ENCODE measurements around the gene VAT1. TPM values are rescaled to one million over a fixed set of nuclear protein-coding genes. Genes with fewer than 3 reads are reported as not detected.

Gene VAT1
- total RNA-seq, 2 donors from 2014 or later: 89.1 to 255 TPM

DNA sequence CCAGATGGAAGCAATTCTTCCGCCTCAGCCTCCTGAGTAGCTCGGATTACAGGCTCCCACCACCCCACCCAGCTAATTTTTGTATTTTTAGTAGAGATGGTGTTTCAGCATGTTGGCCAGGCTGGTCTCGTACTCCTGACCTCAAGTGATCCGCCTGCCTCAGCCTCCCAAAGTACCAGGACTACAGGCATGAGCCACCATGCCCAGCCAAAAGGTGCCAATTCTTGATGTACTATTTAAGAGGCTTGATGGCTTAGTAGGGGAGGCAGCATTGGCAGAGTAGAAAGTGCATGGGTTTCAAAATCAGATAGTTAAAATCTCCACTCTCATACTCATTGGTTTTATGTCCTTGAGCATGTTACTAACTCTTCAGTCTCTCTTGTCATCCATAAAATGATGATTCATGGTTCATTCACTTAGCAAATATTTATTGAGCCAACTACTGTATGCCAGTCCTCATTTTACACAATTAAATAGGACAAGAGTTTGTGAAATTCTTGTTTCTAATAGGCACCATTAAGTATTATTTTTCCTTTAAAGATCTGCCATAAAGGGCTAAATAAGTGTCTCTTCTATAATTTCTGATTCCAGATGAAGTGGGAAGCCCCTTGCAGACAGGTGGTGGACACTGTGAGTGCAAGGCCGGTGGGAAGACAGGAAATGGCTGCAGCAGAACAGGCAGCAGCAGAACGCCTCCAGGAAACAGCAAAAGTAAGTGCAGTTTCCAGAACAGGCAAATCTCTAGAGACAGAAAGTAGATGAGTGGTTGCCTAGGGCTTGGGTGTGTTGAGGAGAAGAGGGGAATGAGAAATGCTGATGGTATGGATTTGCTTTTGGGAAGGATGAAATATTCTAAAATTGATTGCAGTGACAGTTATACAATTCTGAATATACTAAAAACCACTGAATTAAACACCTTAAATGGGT lies 32.2 kb downstream of the VAT1 start:
- Histone ChIP-seq H3K27me3 (replicated peaks; ENCODE audit: insufficient read depth) (no peaks in the 10 kb centered on the region), H3K4me1 (replicated peaks) (peaks cover 12% of the 10 kb centered on the region), H3K36me3 (peaks cover 13 to 29% of the 10 kb centered on the region in 2 donors), H3K9me3 (no peaks in the 10 kb centered on the region), H3K27ac (peak overlapping the region; percentile 50 to 95), H3K4me3 (no peak overlapping the region)
- 76% methylated on average over 6 of the region's 6 CpGs for WGBS
- intact Hi-C loops (cut with DNase I): no loop called here
- TF ChIP-seq POLR2AphosphoS5 (IDR thresholded peaks at IDR 0.05) (peak; percentile 67), POLR2A (IDR thresholded peaks at IDR 0.05) (no peak)
- DNase-seq (ENCODE audit: low spot score): no peak

GRCh38 chr17:42989141-42989540 lies 33.0 kb downstream of the VAT1 start:
- DNase-seq (ENCODE audit: low spot score): no peak
- intact Hi-C loops (cut with DNase I): no loop called here
- Histone ChIP-seq H3K9me3 (no peaks in the 10 kb centered on the region), H3K27me3 (replicated peaks; ENCODE audit: insufficient read depth) (no peaks in the 10 kb centered on the region), H3K4me1 (replicated peaks) (peaks cover 16% of the 10 kb centered on the region), H3K36me3 (peaks cover 13 to 29% of the 10 kb centered on the region in 2 donors), H3K27ac (peak overlapping the region; percentile 50 to 95), H3K4me3 (no peak overlapping the region)
- WGBS: 92% methylated on average over 5 of the region's 5 CpGs
- TF ChIP-seq, protein P1, sequence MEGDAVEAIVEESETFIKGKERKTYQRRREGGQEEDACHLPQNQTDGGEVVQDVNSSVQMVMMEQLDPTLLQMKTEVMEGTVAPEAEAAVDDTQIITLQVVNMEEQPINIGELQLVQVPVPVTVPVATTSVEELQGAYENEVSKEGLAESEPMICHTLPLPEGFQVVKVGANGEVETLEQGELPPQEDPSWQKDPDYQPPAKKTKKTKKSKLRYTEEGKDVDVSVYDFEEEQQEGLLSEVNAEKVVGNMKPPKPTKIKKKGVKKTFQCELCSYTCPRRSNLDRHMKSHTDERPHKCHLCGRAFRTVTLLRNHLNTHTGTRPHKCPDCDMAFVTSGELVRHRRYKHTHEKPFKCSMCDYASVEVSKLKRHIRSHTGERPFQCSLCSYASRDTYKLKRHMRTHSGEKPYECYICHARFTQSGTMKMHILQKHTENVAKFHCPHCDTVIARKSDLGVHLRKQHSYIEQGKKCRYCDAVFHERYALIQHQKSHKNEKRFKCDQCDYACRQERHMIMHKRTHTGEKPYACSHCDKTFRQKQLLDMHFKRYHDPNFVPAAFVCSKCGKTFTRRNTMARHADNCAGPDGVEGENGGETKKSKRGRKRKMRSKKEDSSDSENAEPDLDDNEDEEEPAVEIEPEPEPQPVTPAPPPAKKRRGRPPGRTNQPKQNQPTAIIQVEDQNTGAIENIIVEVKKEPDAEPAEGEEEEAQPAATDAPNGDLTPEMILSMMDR (IDR thresholded peaks at IDR 0.05): no peak
- TF ChIP-seq POLR2AphosphoS5 (IDR thresholded peaks at IDR 0.05) (no peak), POLR2A (IDR thresholded peaks at IDR 0.05) (no peak)

DNA sequence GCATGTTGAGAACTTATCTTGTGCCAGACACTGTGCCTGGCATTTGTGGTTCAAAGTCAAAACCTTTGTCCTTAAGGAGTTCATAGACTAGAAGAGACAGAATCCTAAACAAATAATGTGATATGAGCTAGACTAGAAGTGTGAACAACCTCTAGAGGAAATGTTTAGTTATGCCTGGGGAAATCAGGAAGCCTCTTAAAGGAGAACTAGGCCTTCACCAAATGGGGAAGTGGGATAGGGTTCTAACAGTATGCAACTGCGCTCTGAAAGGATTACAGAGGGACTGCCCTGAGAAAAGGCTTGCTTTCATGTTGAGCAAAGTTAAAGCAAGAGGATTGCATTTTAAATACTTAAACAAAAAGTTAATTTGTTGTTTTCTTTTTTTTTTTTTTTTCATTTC lies 37.0 kb downstream of the VAT1 start:
- 0% methylated on average over 1 of the region's 1 CpG for WGBS
- H3K27ac ChIP-seq: peak overlapping the region; percentile 61 to 95
- peaks cover 0 to 11% of the 10 kb centered on the region in 2 donors for H3K36me3 ChIP-seq

DNA sequence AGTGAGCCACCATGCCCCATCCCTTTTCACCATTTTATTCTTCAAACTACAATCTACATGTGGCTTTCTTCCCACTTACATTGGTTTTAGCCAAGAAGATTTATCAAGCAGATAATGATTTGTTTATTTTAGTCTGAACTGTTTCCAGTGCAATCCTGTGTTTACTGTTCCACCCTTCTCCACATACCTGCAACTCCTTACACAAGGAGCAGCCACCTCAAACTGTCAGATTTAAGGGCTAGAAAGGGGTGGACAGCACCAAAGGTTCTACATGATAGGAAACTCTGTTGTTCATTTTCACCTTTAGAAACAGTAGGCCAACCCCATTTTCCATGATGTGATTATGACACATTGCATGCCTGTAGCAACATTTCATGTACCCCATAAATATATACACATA lies 39.9 kb downstream of the VAT1 start:
- Histone ChIP-seq H3K36me3 (no peaks in the 10 kb centered on the region), H3K4me3 (no peak overlapping the region), H3K27me3 (replicated peaks; ENCODE audit: insufficient read depth) (no peaks in the 10 kb centered on the region), H3K27ac (peak overlapping the region; percentile 88 to 95), H3K4me1 (replicated peaks) (peaks cover 7% of the 10 kb centered on the region), H3K9me3 (no peaks in the 10 kb centered on the region)
- TF ChIP-seq, protein P1 (IDR thresholded peaks at IDR 0.05): no peak
- TF ChIP-seq POLR2AphosphoS5 (IDR thresholded peaks at IDR 0.05): peak; percentile 85
- intact Hi-C loops (cut with DNase I): no loop called here
- DNase-seq (ENCODE audit: low spot score): peak; percentile 53

More for the DNA sequence above, 37.0 kb downstream of the VAT1 start:
- Histone ChIP-seq H3K9me3 (no peaks in the 10 kb centered on the region), H3K4me1 (replicated peaks) (peaks cover 16% of the 10 kb centered on the region), H3K4me3 (no peak overlapping the region), H3K27me3 (replicated peaks; ENCODE audit: insufficient read depth) (no peaks in the 10 kb centered on the region)
- TF ChIP-seq POLR2AphosphoS5 (IDR thresholded peaks at IDR 0.05) (no peak), POLR2A (IDR thresholded peaks at IDR 0.05) (no peak)
- TF ChIP-seq, protein P1 (IDR thresholded peaks at IDR 0.05): no peak
- intact Hi-C loops (cut with DNase I): no loop called here
- DNase-seq (ENCODE audit: low spot score): no peak

- intact Hi-C loops (cut with DNase I): loop anchor here (2.0 kb wide), 1 partner anchor 18 kb away; the partner anchor contains the start of gene RPL27
- Histone ChIP-seq H3K36me3 (no peaks in the 10 kb centered on the region), H3K27me3 (replicated peaks; ENCODE audit: insufficient read depth) (no peaks in the 10 kb centered on the region), H3K4me1 (replicated peaks) (peaks cover 5% of the 10 kb centered on the region), H3K27ac (peak overlapping the region; percentile 88 to 95), H3K9me3 (no peaks in the 10 kb centered on the region), H3K4me3 (peak overlapping the region; percentile 72 to 93)
- DNase-seq (ENCODE audit: low spot score): peak; percentile 50
- under 1% methylated on average over 67 of the region's 67 CpGs for WGBS
- TF ChIP-seq POLR2A (IDR thresholded peaks at IDR 0.05) (peak; percentile 18), POLR2AphosphoS5 (IDR thresholded peaks at IDR 0.05) (peak; percentile 22)
- TF ChIP-seq, protein P1 (IDR thresholded peaks at IDR 0.05): peak in 2 of 4 experiments; percentile 37 to 42
Measured at GRCh38 chr17:42980766-42981397, 41.3 kb downstream of the VAT1 start.

All from prostate gland (tissue), 2 donors.